HepG2 (cell line): ENCODE results near the gene TEDC2. TPM values are rescaled to one million over a fixed set of nuclear protein-coding genes. Genes with fewer than 3 reads are reported as not detected.

ENCODE experiments used
- ASH2L ChIP-seq: fragments of 300-600, 200-600 bp; sonication (generic); IDR thresholded peaks from 2 replicates; pipeline ENCODE4 v1.7.0; 2017; ENCODE audit warnings: low read depth, mild to moderate bottlenecking, moderate library complexity, mixed read lengths, low read length; ENCODE audit not compliant: insufficient read length
- ATM ChIP-seq: fragments of 450-650 bp; IDR thresholded peaks from 2 replicates; pipeline ENCODE4 v1.7.1; 2017; ENCODE audit warnings: mild to moderate bottlenecking, borderline replicate concordance
- FOXP1 ChIP-seq, 2 experiments: fragments of 450-650 bp in 1 of 2; IDR thresholded peaks; 2 replicates each; pipeline ENCODE4 v1.6.1; 2017 to 2018; ENCODE audit warnings: antibody characterized with exemption in 1 of 2
- GLI4 ChIP-seq: sonication (generic); formaldehyde crosslinking; IDR thresholded peaks from 2 replicates; pipeline ENCODE4 v1.5.1; 2020; ENCODE audit warnings: missing genetic modification reagents, mild to moderate bottlenecking, moderate library complexity, borderline replicate concordance
- HNRNPK ChIP-seq: fragments of 200-400 bp; formaldehyde crosslinking; IDR thresholded peaks from 2 replicates; pipeline ENCODE4 v1.6.1; 2018; ENCODE audit warnings: low read length, low read depth, moderate library complexity, mild to moderate bottlenecking; ENCODE audit not compliant: poor library complexity, severe bottlenecking
- KAT2B ChIP-seq: fragments of 150-350 bp; IDR thresholded peaks from 2 replicates; pipeline ENCODE4 v1.6.1; 2014; ENCODE audit warnings: low read depth, low read length, borderline replicate concordance
- KMT2A ChIP-seq: sonication (generic); formaldehyde crosslinking; IDR thresholded peaks from 2 replicates; pipeline ENCODE4 v1.4.0; 2020; ENCODE audit warnings: missing genetic modification reagents
- MED8 ChIP-seq: sonication (generic); formaldehyde crosslinking; IDR thresholded peaks from 2 replicates; pipeline ENCODE4 v1.8.1; 2023; ENCODE audit warnings: mild to moderate bottlenecking, missing genetic modification reagents; ENCODE audit not compliant: insufficient replicate concordance
- PPARG ChIP-seq: conservative IDR thresholded peaks from 2 replicates; pipeline ENCODE4 v1.6.1; 2016; ENCODE audit warnings: missing biosample characterization, missing genetic modification reagents
- RBM39 ChIP-seq: fragments of 200-400 bp; formaldehyde crosslinking; IDR thresholded peaks from one replicate; pipeline ENCODE4 v1.6.1; 2018; ENCODE audit warnings: antibody characterized with exemption, mild to moderate bottlenecking, low read depth, low read length; ENCODE audit not compliant: poor library complexity, severe bottlenecking
- RORA ChIP-seq: sonication (generic); formaldehyde crosslinking; IDR thresholded peaks from 2 replicates; pipeline ENCODE4 v1.5.0; 2020; ENCODE audit warnings: mild to moderate bottlenecking, missing genetic modification reagents, moderate library complexity
- TEAD3 ChIP-seq: optimal IDR thresholded peaks from 2 replicates; pipeline ENCODE3; 2016; ENCODE audit warnings: borderline replicate concordance
- THAP11 ChIP-seq: IDR thresholded peaks from 2 replicates; pipeline ENCODE4 v1.6.1; 2016; ENCODE audit warnings: missing biosample characterization, missing genetic modification reagents
- ZBTB10 ChIP-seq: sonication (generic); formaldehyde crosslinking; IDR thresholded peaks from 2 replicates; pipeline ENCODE4 v1.4.0; 2020; ENCODE audit warnings: missing genetic modification reagents, borderline replicate concordance
- ZFP36L1 ChIP-seq: sonication (generic); formaldehyde crosslinking; IDR thresholded peaks from 2 replicates; pipeline ENCODE4 v1.8.0; 2022; ENCODE audit warnings: mild to moderate bottlenecking, missing genetic modification reagents, moderate library complexity
- ZNF274 ChIP-seq: sonication (generic); formaldehyde crosslinking; IDR thresholded peaks from 2 replicates; pipeline ENCODE4 v1.5.1; 2020; ENCODE audit warnings: mild to moderate bottlenecking, missing genetic modification reagents
- ZNF33B ChIP-seq: sonication (generic); formaldehyde crosslinking; IDR thresholded peaks from 2 replicates; pipeline ENCODE4 v1.5.1; 2020; ENCODE audit warnings: mild to moderate bottlenecking, missing genetic modification reagents
- ZNF44 ChIP-seq: sonication (generic); formaldehyde crosslinking; IDR thresholded peaks from 2 replicates; pipeline ENCODE4 v1.5.1; 2020; ENCODE audit warnings: mild to moderate bottlenecking, missing genetic modification reagents
- ZNF530 ChIP-seq: sonication (generic); formaldehyde crosslinking; IDR thresholded peaks from 2 replicates; pipeline ENCODE4 v1.5.0; 2020; ENCODE audit warnings: low read depth, mild to moderate bottlenecking, missing genetic modification reagents
- polyA plus RNA-seq, 8 experiments: library from polyadenylated mRNA; depleted of rRNA in 3 of 8; stranded (reverse) in 7 of 8; unstranded in 1 of 8; fragments of >200 nt; fragmentation: Illumina TruSeq in 4 of 8; extraction: Trizol in 4 of 8; gene quantifications; 2 replicates each; pipeline versions ENCODE4 v1.2.1 to v1.2.3, GENCODE V29; 2011 to 2016; ENCODE audit warnings: low read depth in 4 of 8, missing spikeins in 1 of 8, mixed read lengths in 1 of 8; ENCODE audit not compliant: insufficient read depth in 1 of 8
- total RNA-seq, 5 experiments: library from RNA; depleted of rRNA; stranded (reverse); fragments of >200 nt; fragmentation: Illumina TruSeq; extraction: Trizol; gene quantifications; 2 replicates each; pipeline ENCODE4 v1.2.3, GENCODE V29; 2016; ENCODE audit warnings: low read depth in 1 of 5
- TF ChIP-seq, protein P1 (sequence below): IDR thresholded peaks from 2 replicates; pipeline ENCODE4 v1.6.1; 2012; ENCODE audit warnings: low read length, improper control_type of control experiment
- TF ChIP-seq, protein P2 (sequence below): sonication (generic); formaldehyde crosslinking; IDR thresholded peaks from 2 replicates; pipeline ENCODE4 v1.8.0; 2022; ENCODE audit warnings: missing genetic modification reagents, mild to moderate bottlenecking, inconsistent platforms, borderline replicate concordance

Gene TEDC2
- total and polyA plus RNA-seq, 2 of the 13 experiments (the other 11 are each of a cell fraction or from before 2014, with no cell fraction given): 6.2 to 24.4 TPM

GRCh38 chr16:2429771-2430663, 29.9 kb upstream of the TEDC2 start (continued):
- TF ChIP-seq, protein P1, sequence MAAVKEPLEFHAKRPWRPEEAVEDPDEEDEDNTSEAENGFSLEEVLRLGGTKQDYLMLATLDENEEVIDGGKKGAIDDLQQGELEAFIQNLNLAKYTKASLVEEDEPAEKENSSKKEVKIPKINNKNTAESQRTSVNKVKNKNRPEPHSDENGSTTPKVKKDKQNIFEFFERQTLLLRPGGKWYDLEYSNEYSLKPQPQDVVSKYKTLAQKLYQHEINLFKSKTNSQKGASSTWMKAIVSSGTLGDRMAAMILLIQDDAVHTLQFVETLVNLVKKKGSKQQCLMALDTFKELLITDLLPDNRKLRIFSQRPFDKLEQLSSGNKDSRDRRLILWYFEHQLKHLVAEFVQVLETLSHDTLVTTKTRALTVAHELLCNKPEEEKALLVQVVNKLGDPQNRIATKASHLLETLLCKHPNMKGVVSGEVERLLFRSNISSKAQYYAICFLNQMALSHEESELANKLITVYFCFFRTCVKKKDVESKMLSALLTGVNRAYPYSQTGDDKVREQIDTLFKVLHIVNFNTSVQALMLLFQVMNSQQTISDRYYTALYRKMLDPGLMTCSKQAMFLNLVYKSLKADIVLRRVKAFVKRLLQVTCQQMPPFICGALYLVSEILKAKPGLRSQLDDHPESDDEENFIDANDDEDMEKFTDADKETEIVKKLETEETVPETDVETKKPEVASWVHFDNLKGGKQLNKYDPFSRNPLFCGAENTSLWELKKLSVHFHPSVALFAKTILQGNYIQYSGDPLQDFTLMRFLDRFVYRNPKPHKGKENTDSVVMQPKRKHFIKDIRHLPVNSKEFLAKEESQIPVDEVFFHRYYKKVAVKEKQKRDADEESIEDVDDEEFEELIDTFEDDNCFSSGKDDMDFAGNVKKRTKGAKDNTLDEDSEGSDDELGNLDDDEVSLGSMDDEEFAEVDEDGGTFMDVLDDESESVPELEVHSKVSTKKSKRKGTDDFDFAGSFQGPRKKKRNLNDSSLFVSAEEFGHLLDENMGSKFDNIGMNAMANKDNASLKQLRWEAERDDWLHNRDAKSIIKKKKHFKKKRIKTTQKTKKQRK: no peak
- TF ChIP-seq FOXP1 (IDR thresholded peaks at IDR 0.05) (no peak), FOXP1 (CRISPR knock-in tag; IDR thresholded peaks at IDR 0.05) (0 out of 2 replicates have a peak, but pooled peaks have one; percentile 14), TEAD3 (CRISPR knock-in tag) (peak; percentile 54), ZNF530 (0 out of 2 replicates have a peak, but pooled peaks have one; percentile 59), MED8 (CRISPR knock-in tag) (no peak), ZFP36L1 (CRISPR knock-in tag) (no peak), ZNF44 (CRISPR knock-in tag) (0 out of 2 replicates have a peak, but pooled peaks have one; percentile 2), KAT2B (no peak), HNRNPK (no peak), RORA (CRISPR knock-in tag) (no peak), KMT2A (CRISPR knock-in tag) (peak; percentile 38; the same call in 1 of the 2 replicates), PPARG (0 out of 2 replicates have a peak, but pooled peaks have one; percentile 11), ZNF33B (0 out of 2 replicates have a peak, but pooled peaks have one; percentile 15), ZNF274 (CRISPR knock-in tag) (peak; percentile 19), ATM (no peak), RBM39 (no peak), THAP11 (no peak), ZBTB10 (CRISPR knock-in tag) (no peak), ASH2L (peak; percentile 51), GLI4 (no peak)
- TF ChIP-seq, protein P2, sequence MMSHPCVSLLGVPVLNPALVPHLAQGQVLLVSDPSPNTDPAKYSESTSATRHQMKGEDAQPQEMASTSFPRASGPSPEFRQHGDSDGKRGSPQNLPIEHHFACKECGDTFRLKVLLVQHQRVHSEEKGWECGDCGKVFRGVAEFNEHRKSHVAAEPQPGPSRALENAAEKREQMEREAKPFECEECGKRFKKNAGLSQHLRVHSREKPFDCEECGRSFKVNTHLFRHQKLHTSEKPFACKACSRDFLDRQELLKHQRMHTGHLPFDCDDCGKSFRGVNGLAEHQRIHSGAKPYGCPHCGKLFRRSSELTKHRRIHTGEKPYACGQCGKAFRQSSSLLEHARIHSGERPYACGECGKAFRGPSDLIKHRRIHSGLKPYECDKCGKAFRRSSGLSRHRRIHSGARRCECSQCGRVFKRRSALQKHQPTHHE: 0 out of 2 replicates have a peak, but pooled peaks have one; percentile 21
